GM12891 (cell line): ENCODE measurements around the gene EFEMP1.

Experiments used
- DNase-seq: peaks from one replicate; pipeline ENCODE4 v3.0.0; 2011; ENCODE audit warnings: low spot score; ENCODE audit not compliant: insufficient read length
- FAIRE-seq: peaks from 2 replicates; lab custom pipeline; 2011; peaks lifted over from hg19 to GRCh38; lab: Jason Lieb, UNC
- PAX5 ChIP-seq: IDR thresholded peaks from 2 replicates; pipeline ENCODE4 v1.6.1; 2011; ENCODE audit warnings: low read length, moderate library complexity, mild to moderate bottlenecking; ENCODE audit not compliant: insufficient read depth, severe bottlenecking
- POLR2A ChIP-seq: IDR thresholded peaks from 2 replicates; pipeline ENCODE4 v1.6.1; 2011; ENCODE audit warnings: low read depth, low read length, control low read depth
- POLR2AphosphoS5 ChIP-seq: IDR thresholded peaks from 2 replicates; pipeline ENCODE4 v1.6.1; 2011; ENCODE audit warnings: low read depth, low read length, control low read depth
- POU2F2 ChIP-seq: IDR thresholded peaks from 2 replicates; pipeline ENCODE4 v1.6.1; 2011; ENCODE audit warnings: low read depth, mild to moderate bottlenecking, control low read depth, low read length, moderate library complexity
- SPI1 ChIP-seq: IDR thresholded peaks from 2 replicates; pipeline ENCODE4 v1.6.1; 2011; ENCODE audit warnings: low read depth, low read length, control low read depth
- TAF1 ChIP-seq: IDR thresholded peaks from 2 replicates; pipeline ENCODE4 v1.6.1; 2011; ENCODE audit warnings: low read depth, low read length, control low read depth

The EFEMP1 gene

GRCh38 chr2:55888936-55889335 is 34.6 kb downstream of the EFEMP1 start:
- no peak for FAIRE-seq
- TF ChIP-seq POLR2AphosphoS5 (no peak), SPI1 (no peak), POLR2A (no peak), POU2F2 (no peak), PAX5 (no peak), TAF1 (no peak)
- no peak for DNase-seq

- FAIRE-seq (no peak), DNase-seq (no peak)
- no peak for TF ChIP-seq POLR2AphosphoS5
- TF ChIP-seq POLR2A, result no peak
- TF ChIP-seq POU2F2, result no peak
- no peak for TF ChIP-seq PAX5
- TF ChIP-seq SPI1, result no peak
- no peak for TF ChIP-seq TAF1
These were observed 35.5 kb downstream of the EFEMP1 start for GRCh38 chr2:55887901-55888624.

GRCh38 chr2:55887351-55887750 is 36.2 kb downstream of the EFEMP1 start:
- TF ChIP-seq POLR2A (no peak), POU2F2 (no peak), POLR2AphosphoS5 (no peak), TAF1 (no peak), SPI1 (no peak), PAX5 (no peak)
- DNase-seq (no peak), FAIRE-seq (no peak)

GRCh38 chr2:55885944-55886281 is 37.7 kb downstream of the EFEMP1 start:
- DNase-seq (no peak), FAIRE-seq (no peak)
- no peak for TF ChIP-seq POLR2A

GRCh38 chr2:55885127-55885943 is 38.2 kb downstream of the EFEMP1 start:
- TF ChIP-seq SPI1 (no peak), POLR2A (no peak), PAX5 (no peak), POLR2AphosphoS5 (no peak), POU2F2 (no peak), TAF1 (no peak)
- DNase-seq (no peak), FAIRE-seq (no peak)

GRCh38 chr2:55883829-55884228 is 39.8 kb downstream of the EFEMP1 start:
- no peak for DNase-seq
- FAIRE-seq, result no peak
- TF ChIP-seq POLR2AphosphoS5 (no peak), SPI1 (no peak), TAF1 (no peak), PAX5 (no peak), POU2F2 (no peak), POLR2A (no peak)

- FAIRE-seq, result no peak
- no peak for DNase-seq
- TF ChIP-seq POU2F2, result no peak
- no peak for TF ChIP-seq TAF1
- TF ChIP-seq POLR2AphosphoS5, result no peak
- TF ChIP-seq SPI1, result no peak
- no peak for TF ChIP-seq PAX5
- no peak for TF ChIP-seq POLR2A
These were observed 40.2 kb downstream of the EFEMP1 start for GRCh38 chr2:55883357-55883756.

- TF ChIP-seq SPI1 (no peak), PAX5 (no peak), POU2F2 (no peak), TAF1 (no peak), POLR2AphosphoS5 (no peak), POLR2A (no peak)
- no peak for DNase-seq
- no peak for FAIRE-seq
These were observed 40.6 kb downstream of the EFEMP1 start for GRCh38 chr2:55882954-55883353.

GRCh38 chr2:55880416-55881143 is 43.0 kb downstream of the EFEMP1 start:
- DNase-seq, result no peak
- TF ChIP-seq POU2F2 (no peak), SPI1 (no peak), POLR2A (no peak), POLR2AphosphoS5 (no peak)
- no peak for FAIRE-seq

GRCh38 chr2:55879976-55880375 is 43.6 kb downstream of the EFEMP1 start:
- TF ChIP-seq POU2F2 (no peak), POLR2A (no peak), SPI1 (no peak), TAF1 (no peak), PAX5 (no peak)
- no peak for FAIRE-seq
- no peak for DNase-seq
